Activated naive CD8-positive, alpha-beta T cell treated with anti-CD3 and anti-CD28 coated beads for 36 hours (primary cell): ENCODE measurements around the gene GLB1L3. TPM values are rescaled to one million over a fixed set of nuclear protein-coding genes. Genes with fewer than 3 reads are reported as not detected.
A peak's percentile ranks its signal among the peaks of the same experiment; 100 is the strongest.

Experiments
- DNase-seq: peaks from one replicate; pipeline ENCODE4 v3.0.0; 2021
- H3K27ac Mint-ChIP-seq: one replicate; pipeline ENCODE4 v1.8.0; 2022; ENCODE audit warnings: mild to moderate bottlenecking, moderate library complexity, mixed read lengths
- H3K27me3 Mint-ChIP-seq: one replicate; pipeline ENCODE4 v1.8.0; 2022; ENCODE audit warnings: mild to moderate bottlenecking, mixed read lengths
- H3K36me3 Mint-ChIP-seq: one replicate; pipeline ENCODE4 v1.8.0; 2021; ENCODE audit warnings: mild to moderate bottlenecking, mixed read lengths
- H3K4me1 Mint-ChIP-seq: one replicate; pipeline ENCODE4 v1.8.0; 2021; ENCODE audit warnings: mixed read lengths
- H3K4me3 Mint-ChIP-seq: one replicate; pipeline ENCODE4 v1.8.0; 2022; ENCODE audit warnings: mild to moderate bottlenecking, moderate library complexity, mixed read lengths
- H3K9me3 Mint-ChIP-seq: one replicate; pipeline ENCODE4 v1.8.0; 2022; ENCODE audit warnings: mixed read lengths
- total RNA-seq, 2 experiments: library from RNA; stranded (reverse); gene quantifications; one replicate each; pipeline ENCODE4 v1.2.3, GENCODE V29; 2021

GLB1L3 gene
- total RNA-seq, 2 experiments from 2014 or later = 9.8 to 10.9 TPM

DNA sequence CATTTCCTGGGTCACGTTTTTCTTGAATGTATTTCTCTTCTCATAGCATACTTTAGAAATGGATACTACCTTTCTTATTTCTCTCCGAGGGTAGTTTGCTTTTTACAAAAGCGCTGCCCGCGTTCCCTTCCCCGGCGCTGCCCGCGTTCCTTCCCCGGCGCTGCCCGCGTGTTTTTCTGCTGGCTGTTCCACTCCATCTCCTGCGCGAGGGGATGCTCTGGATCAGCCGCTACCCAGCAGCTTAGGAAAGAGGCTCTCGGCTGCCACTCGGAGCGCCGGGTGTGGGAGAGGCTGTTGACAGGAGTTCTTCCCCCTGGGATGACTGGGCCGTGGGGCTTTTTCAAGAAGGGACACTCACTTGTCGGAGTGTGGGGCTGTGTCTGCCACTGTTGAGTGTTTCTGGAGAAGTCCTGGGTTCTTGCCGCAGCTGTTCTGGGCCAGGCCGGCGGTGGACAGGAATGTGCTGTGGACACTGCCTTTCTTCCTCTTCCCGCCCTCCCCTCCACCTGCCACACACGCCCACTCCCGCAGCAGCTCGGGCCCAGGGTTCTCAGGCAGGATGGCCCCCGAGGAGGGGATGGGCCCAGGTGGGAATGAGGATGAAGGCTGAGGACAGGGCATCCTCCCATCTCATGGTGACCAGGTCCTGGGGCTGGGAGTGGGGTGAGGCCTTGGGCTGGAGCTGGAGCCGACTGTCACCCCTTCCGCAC is 86.2 kb downstream of the GLB1L3 start:
- Mint-ChIP-seq H3K9me3 (no peaks in the 10 kb centered on the region), H3K4me1 (peaks cover 13% of the 10 kb centered on the region), H3K27ac (no peak overlapping the region), H3K4me3 (no peak overlapping the region), H3K36me3 (peaks cover 8% of the 10 kb centered on the region), H3K27me3 (peaks cover 11% of the 10 kb centered on the region)
- DNase-seq = no peak

- H3K9me3 Mint-ChIP-seq = no peaks in the 10 kb centered on the region
- no peak overlapping the region for H3K4me3 Mint-ChIP-seq
- H3K27ac Mint-ChIP-seq = no peak overlapping the region
- DNase-seq = no peak
- H3K4me1 Mint-ChIP-seq = peaks cover 13% of the 10 kb centered on the region
- peaks cover 8% of the 10 kb centered on the region for H3K36me3 Mint-ChIP-seq
- peaks cover 11% of the 10 kb centered on the region for H3K27me3 Mint-ChIP-seq
Observed at GRCh38 chr11:134363161-134363560, 87.0 kb downstream of the GLB1L3 start.

- no peak for DNase-seq
- Mint-ChIP-seq H3K4me3 (no peak overlapping the region), H3K36me3 (peaks cover 8% of the 10 kb centered on the region), H3K9me3 (no peaks in the 10 kb centered on the region), H3K4me1 (peaks cover 13% of the 10 kb centered on the region), H3K27ac (no peak overlapping the region), H3K27me3 (peaks cover 11% of the 10 kb centered on the region)
Observed at GRCh38 chr11:134363592-134363991, 87.4 kb downstream of the GLB1L3 start.

DNA sequence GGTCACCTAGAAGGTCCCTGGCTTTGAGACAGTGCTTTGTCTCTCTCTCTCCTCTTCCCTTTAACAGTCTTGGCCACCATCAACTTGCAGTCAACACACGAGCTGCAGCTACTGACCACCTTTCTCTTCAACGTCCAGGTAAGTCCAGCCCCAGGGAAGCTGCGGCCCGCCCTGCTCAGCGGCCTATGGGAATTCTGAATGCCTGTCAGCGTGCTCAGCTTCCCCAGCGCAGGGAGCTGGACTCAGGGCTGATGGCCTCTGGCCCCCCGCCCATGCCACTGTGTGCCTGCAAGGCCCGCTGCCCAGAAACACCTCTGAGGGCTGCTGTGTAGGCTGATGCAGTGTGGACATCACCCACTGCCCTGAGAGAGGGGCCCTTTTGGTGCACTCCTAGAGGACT is 88.1 kb downstream of the GLB1L3 start:
- H3K4me3 Mint-ChIP-seq = no peak overlapping the region
- DNase-seq = no peak
- no peak overlapping the region for H3K27ac Mint-ChIP-seq
- peaks cover 10% of the 10 kb centered on the region for H3K27me3 Mint-ChIP-seq
- H3K4me1 Mint-ChIP-seq = peaks cover 13% of the 10 kb centered on the region
- peaks cover 8% of the 10 kb centered on the region for H3K36me3 Mint-ChIP-seq
- H3K9me3 Mint-ChIP-seq = no peaks in the 10 kb centered on the region

- Mint-ChIP-seq H3K4me1 (peaks cover 6% of the 10 kb centered on the region), H3K4me3 (no peak overlapping the region), H3K27me3 (peaks cover 8% of the 10 kb centered on the region), H3K9me3 (no peaks in the 10 kb centered on the region), H3K36me3 (peaks cover 3% of the 10 kb centered on the region), H3K27ac (peak overlapping the region; percentile 25)
- DNase-seq = no peak
Observed at GRCh38 chr11:134365011-134365925, 89.1 kb downstream of the GLB1L3 start.

DNA sequence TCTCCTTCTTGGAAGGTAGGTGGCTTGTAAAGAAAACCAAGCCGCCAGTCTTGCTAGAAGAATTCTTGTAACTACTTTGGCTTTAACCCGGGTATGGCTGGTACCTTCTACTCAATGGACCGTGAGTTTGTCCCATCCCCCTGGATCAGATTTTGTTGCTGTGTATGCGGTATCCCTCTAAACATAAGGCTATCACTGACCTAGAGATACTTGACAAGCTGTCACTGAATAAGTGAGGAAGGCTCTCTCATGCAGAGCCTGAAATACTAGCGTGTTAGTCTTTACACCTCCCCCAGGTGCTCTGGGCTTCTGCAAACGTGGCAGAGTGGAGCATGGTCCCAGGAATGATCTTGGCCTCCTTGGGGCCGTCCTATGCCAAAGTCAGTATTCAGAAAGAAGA is 90.1 kb downstream of the GLB1L3 start:
- H3K4me1 Mint-ChIP-seq = peaks cover 6% of the 10 kb centered on the region
- H3K9me3 Mint-ChIP-seq = no peaks in the 10 kb centered on the region
- no peak overlapping the region for H3K4me3 Mint-ChIP-seq
- H3K27me3 Mint-ChIP-seq = peaks cover 4% of the 10 kb centered on the region
- peaks cover 2% of the 10 kb centered on the region for H3K36me3 Mint-ChIP-seq
- no peak overlapping the region for H3K27ac Mint-ChIP-seq
- DNase-seq = no peak

DNA sequence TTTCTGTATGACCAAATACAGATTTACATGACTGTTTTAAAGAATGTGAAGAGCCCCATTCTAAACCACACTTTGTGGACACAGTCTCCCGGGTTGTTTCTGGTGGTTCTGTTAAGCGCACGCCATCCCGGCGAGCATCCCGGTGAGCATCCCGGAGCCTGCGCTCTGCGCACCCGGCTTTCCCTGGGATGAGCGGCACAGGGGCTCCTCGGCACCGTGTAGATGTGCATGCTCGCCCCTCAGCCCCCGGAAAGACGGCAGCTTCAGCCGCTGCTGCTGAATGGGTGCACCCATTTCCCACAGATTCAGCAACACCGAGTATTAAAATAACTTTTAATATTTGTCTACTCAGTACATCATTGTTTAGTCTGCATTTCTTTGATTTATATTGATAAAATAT is 91.6 kb downstream of the GLB1L3 start:
- Mint-ChIP-seq H3K4me3 (no peak overlapping the region), H3K4me1 (no peaks in the 10 kb centered on the region), H3K27ac (no peak overlapping the region), H3K36me3 (no peaks in the 10 kb centered on the region), H3K9me3 (no peaks in the 10 kb centered on the region), H3K27me3 (no peaks in the 10 kb centered on the region)
- DNase-seq = no peak

Other genes with a start within 250 kb of the GLB1L3 start
- 10 to 100 TPM; 18.3 to 21.2 TPM for gene JAM3, start 207.3 kb upstream of the GLB1L3 start, total RNA-seq
- gene NCAPD3, start 52.4 kb upstream of the GLB1L3 start, total RNA-seq = 10 to 100 TPM; 93.4 to 96.7 TPM
- gene VPS26B, start 51.7 kb upstream of the GLB1L3 start, total RNA-seq = 10 to 100 TPM; 28.8 to 30.3 TPM
- gene THYN1, start 23.0 kb upstream of the GLB1L3 start, total RNA-seq = 10 to 100 TPM; 79.5 to 79.8 TPM
- 10 to 100 TPM; 20.9 to 21.1 TPM for gene ACAD8, start 22.8 kb upstream of the GLB1L3 start, total RNA-seq
- 1 to 10 TPM; 9.1 to 9.3 TPM for gene GLB1L2, start 55.6 kb downstream of the GLB1L3 start, total RNA-seq
- gene B3GAT1, start 135.9 kb downstream of the GLB1L3 start, total RNA-seq = under 1 TPM in 1 of 2 experiments, not detected in 1; 0.04 TPM